Measurements from ENCODE around the gene ITPRID2.
A peak's percentile ranks its signal among the peaks of the same experiment; 100 is the strongest.

Gene ITPRID2

DNA sequence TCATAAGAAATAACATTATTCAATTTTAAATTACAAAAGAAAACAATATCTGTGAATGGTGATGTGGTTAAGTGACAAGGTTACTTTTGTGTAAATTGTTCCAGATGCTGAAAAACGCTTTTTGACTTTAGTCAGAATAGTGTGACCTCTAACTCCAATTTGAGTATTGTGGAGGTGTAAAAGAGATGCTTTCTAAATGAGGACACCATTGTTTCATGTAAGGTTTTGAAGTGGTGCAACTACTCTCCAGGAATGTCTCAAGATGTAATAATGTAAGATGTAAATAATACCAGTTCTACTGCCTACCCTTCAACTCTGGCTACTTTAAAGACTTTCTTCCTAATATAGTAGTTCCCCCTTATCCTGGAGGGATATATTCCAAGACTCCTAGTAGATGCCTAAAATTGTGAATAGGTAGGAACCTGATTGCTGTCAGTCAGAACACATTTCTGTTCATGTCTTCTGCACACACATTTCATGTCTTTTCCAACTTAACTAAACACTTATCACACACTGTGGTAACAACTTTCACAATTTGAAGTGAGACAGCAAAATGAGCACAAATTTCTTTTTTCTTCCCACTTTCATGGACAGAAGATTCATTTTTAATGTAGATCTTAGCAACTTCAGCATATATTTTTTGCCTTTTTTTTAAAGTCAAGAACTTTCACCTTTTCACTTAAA, 55.1 kb downstream of the ITPRID2 start:
- H3K4me3 ChIP-seq (replicated peaks in 1 of 2; ENCODE audit: low read depth in 2 of 2, low read length in 2 of 2) = no peak overlapping the region
- TF ChIP-seq, protein P1, sequence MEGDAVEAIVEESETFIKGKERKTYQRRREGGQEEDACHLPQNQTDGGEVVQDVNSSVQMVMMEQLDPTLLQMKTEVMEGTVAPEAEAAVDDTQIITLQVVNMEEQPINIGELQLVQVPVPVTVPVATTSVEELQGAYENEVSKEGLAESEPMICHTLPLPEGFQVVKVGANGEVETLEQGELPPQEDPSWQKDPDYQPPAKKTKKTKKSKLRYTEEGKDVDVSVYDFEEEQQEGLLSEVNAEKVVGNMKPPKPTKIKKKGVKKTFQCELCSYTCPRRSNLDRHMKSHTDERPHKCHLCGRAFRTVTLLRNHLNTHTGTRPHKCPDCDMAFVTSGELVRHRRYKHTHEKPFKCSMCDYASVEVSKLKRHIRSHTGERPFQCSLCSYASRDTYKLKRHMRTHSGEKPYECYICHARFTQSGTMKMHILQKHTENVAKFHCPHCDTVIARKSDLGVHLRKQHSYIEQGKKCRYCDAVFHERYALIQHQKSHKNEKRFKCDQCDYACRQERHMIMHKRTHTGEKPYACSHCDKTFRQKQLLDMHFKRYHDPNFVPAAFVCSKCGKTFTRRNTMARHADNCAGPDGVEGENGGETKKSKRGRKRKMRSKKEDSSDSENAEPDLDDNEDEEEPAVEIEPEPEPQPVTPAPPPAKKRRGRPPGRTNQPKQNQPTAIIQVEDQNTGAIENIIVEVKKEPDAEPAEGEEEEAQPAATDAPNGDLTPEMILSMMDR (IDR thresholded peaks at IDR 0.05; ENCODE audit: low read depth, low read length) = no peak
- no peak for DNase-seq (ENCODE audit: low read depth in 2 of 2)

DNA sequence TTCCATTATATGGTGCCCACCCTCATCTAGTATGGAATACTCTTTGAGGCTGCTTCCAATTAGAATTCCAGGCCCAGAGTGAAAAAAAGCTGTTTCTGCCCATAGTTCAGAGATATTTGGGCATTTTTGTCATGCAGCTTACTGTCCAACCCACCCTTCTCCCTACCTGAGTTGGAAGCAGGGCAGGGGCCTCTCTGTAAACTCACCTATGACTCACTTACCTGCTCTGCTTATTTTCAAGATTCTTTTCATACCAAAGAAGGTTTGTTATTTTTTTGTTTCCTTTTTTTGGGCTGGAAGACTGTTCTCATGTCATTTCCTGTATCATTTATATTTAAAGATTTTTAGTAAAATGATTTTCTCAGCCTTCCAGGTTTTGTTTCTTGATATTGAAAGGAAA, 55.7 kb downstream of the ITPRID2 start:
- DNase-seq (ENCODE audit: low read depth in 2 of 2) = no peak
- H3K4me3 ChIP-seq (replicated peaks in 1 of 2; ENCODE audit: low read depth in 2 of 2, low read length in 2 of 2) = no peak overlapping the region
- TF ChIP-seq, protein P1 (IDR thresholded peaks at IDR 0.05; ENCODE audit: low read depth, low read length) = no peak

DNA sequence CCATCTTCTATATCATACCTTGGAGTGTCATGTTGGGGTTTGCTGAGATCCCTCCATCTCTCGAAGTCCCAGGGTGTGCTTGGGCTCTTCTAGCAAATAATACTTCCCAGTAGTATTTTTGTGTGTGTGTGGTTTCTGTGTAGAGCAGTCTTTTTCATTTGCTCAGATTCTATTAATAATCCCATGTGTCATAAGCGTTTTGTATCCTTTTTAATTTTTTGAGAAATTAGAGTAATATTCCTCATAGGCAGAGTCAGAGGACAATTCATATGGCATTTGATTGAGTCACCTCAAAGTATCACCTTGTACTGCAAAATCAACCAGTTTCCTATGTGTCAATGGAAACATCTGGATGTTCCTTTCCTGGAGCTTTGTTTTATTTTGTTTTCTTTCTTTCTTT, 56.7 kb downstream of the ITPRID2 start:
- TF ChIP-seq, protein P1 (IDR thresholded peaks at IDR 0.05; ENCODE audit: low read depth, low read length) = no peak
- DNase-seq (ENCODE audit: low read depth in 2 of 2) = peak in 1 of 2 donors; percentile 34
- H3K4me3 ChIP-seq (replicated peaks in 1 of 2; ENCODE audit: low read depth in 2 of 2, low read length in 2 of 2) = no peak overlapping the region

DNA sequence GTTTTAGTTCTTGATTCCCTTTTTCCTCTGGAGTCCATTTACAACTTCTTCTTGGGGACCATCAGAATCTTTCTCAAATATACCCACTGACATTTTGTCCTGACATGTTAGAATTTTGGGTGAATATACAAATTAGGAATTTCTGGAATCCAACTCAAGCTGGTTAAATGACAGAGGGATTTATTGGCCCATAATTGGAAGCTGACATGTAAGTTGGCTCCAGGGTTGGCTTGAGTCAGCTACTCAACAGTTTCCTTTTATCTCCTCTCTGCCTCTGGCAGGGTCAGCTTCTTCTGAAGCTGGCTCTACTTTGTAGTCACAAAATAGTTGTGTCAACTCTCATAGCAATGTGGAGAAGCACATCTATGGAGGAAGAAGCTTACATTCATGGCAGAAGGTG, 57.5 kb downstream of the ITPRID2 start:
- peak; percentile 32 to 41 for DNase-seq (ENCODE audit: low read depth in 2 of 2)
- no peak overlapping the region for H3K4me3 ChIP-seq (replicated peaks in 1 of 2; ENCODE audit: low read depth in 2 of 2, low read length in 2 of 2)
- TF ChIP-seq, protein P1 (IDR thresholded peaks at IDR 0.05; ENCODE audit: low read depth, low read length) = no peak

DNA sequence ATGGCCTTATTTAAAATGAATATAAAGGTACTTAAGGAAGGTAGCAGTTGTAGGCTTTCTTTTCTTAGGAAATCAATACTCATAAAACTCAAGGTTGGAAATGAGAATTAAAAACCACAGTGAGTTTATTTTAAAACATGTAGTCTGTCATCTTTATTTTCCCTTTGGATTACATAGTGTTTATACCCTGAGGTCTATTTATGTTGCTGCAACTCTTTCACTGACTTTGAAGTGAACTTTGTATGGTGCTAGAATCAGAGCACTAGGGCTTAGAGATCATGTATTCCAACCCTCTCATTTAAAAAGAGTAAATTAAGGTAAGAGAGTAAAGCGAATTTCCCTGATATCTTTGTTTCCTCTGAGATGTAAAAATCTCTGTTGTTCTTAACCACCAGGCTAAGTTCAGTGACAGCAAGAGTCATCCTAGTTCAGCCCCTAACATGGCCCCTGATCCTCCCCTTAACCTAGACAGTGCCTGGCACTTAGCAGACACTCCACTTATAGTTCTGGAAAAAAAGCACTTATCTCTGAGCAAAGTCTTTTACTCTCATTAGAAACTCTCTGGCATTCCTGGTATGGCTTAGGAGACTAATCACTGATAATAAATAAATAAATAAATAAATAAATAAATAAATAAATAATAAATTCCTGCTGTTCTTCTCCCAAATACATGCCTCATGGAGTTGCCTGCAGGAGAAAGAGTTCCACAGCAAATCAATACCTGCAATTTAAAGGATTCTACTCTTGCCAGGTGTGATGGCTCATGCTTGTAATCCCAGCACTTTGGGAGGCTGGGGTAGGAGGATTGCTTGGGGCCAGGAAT, 61.1 kb downstream of the ITPRID2 start:
- TF ChIP-seq, protein P1 (IDR thresholded peaks at IDR 0.05; ENCODE audit: low read depth, low read length) = no peak
- no peak overlapping the region for H3K4me3 ChIP-seq (replicated peaks in 1 of 2; ENCODE audit: low read depth in 2 of 2, low read length in 2 of 2)
- no peak for DNase-seq (ENCODE audit: low read depth in 2 of 2)

DNA sequence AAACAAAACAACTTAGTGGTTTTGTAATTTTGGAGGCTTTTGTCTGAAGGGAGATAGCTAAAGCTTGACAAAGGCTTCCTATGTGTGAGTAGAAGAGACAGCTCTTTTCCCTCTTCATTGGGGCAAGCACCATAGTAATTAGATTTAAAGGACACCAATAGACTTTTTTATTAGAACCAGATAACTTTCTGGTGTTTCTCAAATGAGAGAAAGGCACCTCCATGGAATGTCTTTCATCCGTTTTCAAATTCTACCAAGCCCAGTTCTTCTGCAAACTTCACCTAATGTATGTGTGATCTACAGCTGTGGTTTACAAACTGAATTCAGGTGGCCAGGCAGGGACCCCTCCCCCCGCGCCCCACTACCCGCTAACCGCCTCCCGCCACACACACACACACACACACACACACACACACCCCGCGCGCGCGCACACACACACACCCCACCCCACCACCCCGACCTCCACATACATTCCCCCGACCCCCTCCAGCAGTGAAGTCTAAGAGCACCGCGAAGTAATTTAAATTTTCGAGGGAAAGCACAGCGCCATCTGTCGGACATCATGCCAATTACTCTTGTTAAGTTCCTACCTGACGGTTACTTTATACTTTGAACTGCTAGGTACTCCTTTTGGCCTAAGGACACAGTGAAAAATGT, 62.5 kb downstream of the ITPRID2 start:
- DNase-seq (ENCODE audit: low read depth in 2 of 2) = peak; percentile 72 to 81
- TF ChIP-seq, protein P1 (IDR thresholded peaks at IDR 0.05; ENCODE audit: low read depth, low read length) = peak; percentile 66
- peak overlapping the region; percentile 15 to 29 for H3K4me3 ChIP-seq (replicated peaks in 1 of 2; ENCODE audit: low read depth in 2 of 2, low read length in 2 of 2)
